SK-N-SH (cell line): ENCODE results near the gene GTF2H4.
A peak's percentile ranks its signal among the peaks of the same experiment; 100 is the strongest.

ENCODE experiments used
- CTCF ChIP-seq: fragments of 200-600 bp; sonication (generic); IDR thresholded peaks from 2 replicates; pipeline ENCODE4 v1.6.1; 2017; ENCODE audit warnings: antibody characterized with exemption, mild to moderate bottlenecking, moderate library complexity
- REST ChIP-seq: IDR thresholded peaks from 2 replicates; pipeline ENCODE4 v1.6.1; 2012; ENCODE audit warnings: mild to moderate bottlenecking, low read depth, low read length, moderate library complexity
- USF1 ChIP-seq: IDR thresholded peaks from 2 replicates; pipeline ENCODE4 v1.4.0; 2012; ENCODE audit warnings: low read depth, borderline replicate concordance
- YY1 ChIP-seq: IDR thresholded peaks from 2 replicates; pipeline ENCODE4 v1.4.0; 2012; ENCODE audit warnings: low read depth, mild to moderate bottlenecking

- TF ChIP-seq CTCF (peak; percentile 36; the same call in 1 of the 2 replicates), YY1 (0 out of 2 replicates have a peak, but pooled peaks have one; percentile 42), USF1 (no peak), REST (no peak)
Measured at GRCh38 chr6:30914076-30914853, 6.3 kb downstream of the GTF2H4 start, which contains the start of gene VARS2.
